ENCODE data around the gene GAS7.
"Not testable (repeated sequence)": the region's sequence is repeated elsewhere in the genome, so short reads cannot be mapped to it uniquely, and the experiment has no call there.

The GAS7 gene

GRCh38 chr17:10022416-10022815, 176.0 kb downstream of the GAS7 start:
- no peak for DNase-seq (ENCODE audit: low read depth in 3 of 3)

DNA sequence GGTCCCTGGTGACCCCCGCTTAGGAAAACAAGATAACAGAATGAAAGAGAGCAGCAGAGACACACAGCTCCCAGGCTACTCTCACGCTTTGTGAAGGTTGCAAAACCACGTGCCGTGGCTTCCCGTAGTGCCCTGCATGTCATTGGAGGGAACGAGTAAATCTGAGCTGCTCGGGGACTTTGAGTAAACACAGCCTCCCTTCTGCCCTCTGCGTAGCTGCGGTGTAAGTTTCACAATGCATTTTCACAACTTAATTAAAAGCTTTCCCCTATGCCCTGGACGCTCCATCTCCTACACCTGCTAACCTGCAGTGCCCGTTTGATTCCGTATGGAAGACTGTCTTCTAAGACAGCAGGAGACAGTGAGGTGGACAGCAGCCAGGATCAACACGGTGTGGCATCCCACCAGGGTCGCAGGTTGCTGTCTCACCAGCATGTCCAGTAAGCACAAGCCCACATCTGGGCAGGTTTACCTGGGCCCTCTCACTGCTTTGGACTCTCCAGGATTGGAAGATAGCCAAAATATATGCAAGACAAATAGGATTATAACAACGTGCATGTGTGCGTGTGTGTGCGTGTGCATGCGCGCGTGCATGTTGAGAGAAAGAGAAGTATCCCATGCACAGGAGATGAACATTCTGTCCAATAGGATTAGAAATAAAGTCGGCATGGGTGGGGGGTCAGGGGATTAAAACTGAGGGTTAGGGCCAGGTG, 177.0 kb downstream of the GAS7 start:
- DNase-seq (ENCODE audit: low read depth in 3 of 3), result no peak

GRCh38 chr17:10019941-10020451, 178.4 kb downstream of the GAS7 start:
- no peak for DNase-seq (ENCODE audit: low read depth in 3 of 3)

DNA sequence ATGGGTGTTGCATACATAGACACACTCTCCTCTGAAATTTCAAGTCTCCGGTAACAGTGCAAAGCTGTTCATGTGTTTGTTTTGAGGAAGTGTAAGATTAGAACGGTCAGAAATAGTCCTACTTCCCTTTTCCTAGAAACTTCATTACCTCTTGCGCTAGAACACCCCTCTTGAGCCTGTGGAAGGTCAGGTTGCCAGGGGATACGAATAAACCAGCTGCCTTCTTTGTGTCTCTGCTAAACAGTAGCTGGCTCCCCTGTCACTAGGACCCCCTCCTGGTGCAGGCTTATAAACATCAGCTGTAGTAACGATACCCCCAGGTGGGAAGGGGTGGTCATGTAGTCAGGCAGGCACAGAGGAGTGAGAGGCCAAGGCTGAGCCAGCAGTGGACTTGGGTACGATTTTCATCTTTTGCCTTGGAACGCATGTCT, 179.9 kb downstream of the GAS7 start:
- DNase-seq (ENCODE audit: low read depth in 3 of 3), result no peak

DNA sequence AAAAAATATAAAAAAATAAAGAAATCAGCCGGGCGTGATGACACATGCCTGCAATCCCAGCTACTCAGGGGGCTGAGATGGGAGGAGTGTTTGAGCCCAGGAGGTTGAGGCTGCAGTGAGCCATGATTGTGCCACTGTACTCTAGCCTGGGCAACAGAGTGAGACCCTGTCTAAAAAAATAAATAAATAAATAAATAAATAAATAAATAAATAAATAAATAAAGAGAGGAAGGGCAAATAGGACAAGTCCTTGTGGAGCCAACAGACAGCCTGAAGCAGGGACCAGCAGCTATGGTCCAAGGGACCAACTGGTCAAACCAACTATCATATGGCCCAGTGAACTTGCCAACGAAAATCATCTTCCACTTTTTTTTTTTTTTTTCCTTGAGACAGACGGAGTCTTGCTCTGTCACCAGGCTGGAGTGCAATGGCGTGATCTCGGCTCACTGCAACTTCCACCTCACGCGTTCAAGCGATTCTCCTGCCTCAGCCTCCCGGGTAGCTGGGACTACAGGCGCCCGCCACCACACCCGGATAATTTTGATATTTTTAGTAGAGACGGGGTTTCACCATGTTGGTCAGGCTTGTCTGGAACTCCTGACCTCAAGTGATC, 181.3 kb downstream of the GAS7 start:
- DNase-seq (ENCODE audit: low read depth in 3 of 3), result not testable (repeated sequence)

DNA sequence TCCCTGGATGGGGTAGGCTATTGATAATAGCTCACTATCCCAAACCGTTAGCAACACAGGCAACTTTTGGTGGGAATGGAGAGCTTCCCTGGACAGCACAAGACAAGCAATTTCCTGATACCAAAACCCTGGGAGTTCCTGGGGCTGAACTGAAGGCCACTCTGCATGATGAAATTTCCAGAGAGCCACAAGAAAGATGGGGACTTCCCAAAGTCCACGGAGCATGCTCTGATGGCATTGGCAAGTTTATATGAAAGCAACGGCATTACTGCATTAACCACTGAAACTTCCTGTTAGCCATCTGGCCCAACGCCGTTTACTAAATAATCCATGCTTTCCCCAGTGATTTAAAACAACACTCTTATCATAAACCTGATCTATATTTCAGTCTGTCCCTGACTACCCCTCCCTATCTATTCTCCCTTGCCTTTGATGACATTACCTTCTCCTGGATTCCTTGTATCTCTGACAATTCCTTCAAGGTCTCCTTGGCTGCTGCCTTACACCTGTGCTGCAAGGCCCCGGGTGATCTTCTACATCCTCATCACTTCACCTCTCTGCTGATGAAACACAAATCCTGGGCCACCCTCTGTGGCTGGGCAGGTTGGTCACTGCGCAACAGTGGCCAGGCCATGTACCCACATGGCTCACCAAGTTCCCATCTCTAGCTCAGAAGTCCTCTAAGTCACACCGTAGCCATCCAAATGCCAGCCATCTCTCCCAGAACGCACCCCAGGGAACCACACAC, 184.9 kb downstream of the GAS7 start:
- no peak for DNase-seq (ENCODE audit: low read depth in 3 of 3)

GRCh38 chr17:10010752-10011151, 187.7 kb downstream of the GAS7 start:
- no peak for DNase-seq (ENCODE audit: low read depth in 3 of 3)

- DNase-seq (ENCODE audit: low read depth in 3 of 3), result no peak
These were observed 194.7 kb downstream of the GAS7 start for GRCh38 chr17:10003705-10004104.

DNA sequence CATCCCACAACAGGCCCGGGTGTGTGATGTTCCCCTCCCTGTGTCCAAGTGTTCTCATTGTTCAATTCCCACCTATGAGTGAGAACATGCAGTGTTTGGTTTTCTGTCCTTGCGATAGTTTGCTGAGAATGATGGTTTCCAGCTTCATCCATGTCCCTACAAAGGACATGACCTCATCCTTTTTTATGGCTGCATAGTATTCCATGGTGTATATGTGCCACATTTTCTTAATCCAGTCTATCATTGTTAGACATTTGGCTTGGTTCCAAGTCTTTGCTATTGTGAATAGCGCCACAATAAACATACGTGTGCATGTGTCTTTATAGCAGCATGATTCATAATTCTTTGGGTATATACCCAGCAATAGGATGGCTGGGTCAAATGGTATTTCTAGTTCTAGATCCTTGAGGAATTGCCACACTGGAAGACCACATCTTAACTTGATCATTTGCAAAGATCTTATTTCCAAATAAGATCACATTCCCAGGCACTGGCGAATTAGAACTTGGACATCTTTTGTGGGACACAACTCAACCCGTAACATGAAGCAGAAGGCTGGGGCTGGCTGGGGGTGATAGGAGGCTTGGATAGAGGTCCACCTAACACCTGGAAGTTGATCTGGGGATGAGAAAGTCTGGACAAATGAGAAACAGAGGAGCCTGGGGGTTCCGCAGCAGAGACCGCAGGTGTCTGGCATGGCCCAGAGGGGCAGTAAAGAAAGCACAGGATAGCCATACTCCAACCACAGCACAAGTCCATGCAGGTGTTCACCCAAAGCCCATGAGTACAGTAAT, 195.6 kb downstream of the GAS7 start:
- DNase-seq (ENCODE audit: low read depth in 3 of 3), result not testable (repeated sequence)

- no peak for DNase-seq (ENCODE audit: low read depth in 3 of 3)
These were observed 197.0 kb downstream of the GAS7 start for GRCh38 chr17:10001306-10001873.

GRCh38 chr17:9999919-10000695, 198.3 kb downstream of the GAS7 start:
- no peak for DNase-seq (ENCODE audit: low read depth in 3 of 3)

DNA sequence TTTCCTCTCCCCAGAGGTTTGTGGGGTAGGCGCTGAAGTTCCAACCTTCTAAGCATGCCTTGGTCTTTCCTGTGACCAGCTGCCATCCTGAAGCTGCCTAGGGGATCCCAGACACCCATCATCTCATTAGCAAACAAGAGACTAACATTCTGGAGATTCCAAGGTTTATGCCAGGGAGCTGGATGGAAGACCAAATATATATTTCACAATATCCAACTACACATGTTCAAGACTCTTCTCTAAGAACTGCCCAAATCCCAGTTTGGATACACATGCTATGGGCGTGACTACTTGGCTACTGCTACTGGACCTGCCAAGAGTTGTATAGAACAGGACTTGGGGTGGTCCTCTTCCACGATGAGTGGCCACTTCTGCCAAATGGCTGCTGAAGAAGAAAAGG, 200.3 kb downstream of the GAS7 start:
- DNase-seq (ENCODE audit: low read depth in 3 of 3), result no peak

GRCh38 chr17:9994761-9995160, 203.6 kb downstream of the GAS7 start:
- no peak for DNase-seq (ENCODE audit: low read depth in 3 of 3)

GRCh38 chr17:9991796-9992195, 206.6 kb downstream of the GAS7 start:
- DNase-seq (ENCODE audit: low read depth in 3 of 3), result no peak

GRCh38 chr17:9991351-9991750, 207.1 kb downstream of the GAS7 start:
- no peak for DNase-seq (ENCODE audit: low read depth in 3 of 3)

- peak in 1 of 3 experiments; percentile 5 for DNase-seq (ENCODE audit: low read depth in 3 of 3)
These were observed 210.4 kb downstream of the GAS7 start for GRCh38 chr17:9987779-9988585.

DNA sequence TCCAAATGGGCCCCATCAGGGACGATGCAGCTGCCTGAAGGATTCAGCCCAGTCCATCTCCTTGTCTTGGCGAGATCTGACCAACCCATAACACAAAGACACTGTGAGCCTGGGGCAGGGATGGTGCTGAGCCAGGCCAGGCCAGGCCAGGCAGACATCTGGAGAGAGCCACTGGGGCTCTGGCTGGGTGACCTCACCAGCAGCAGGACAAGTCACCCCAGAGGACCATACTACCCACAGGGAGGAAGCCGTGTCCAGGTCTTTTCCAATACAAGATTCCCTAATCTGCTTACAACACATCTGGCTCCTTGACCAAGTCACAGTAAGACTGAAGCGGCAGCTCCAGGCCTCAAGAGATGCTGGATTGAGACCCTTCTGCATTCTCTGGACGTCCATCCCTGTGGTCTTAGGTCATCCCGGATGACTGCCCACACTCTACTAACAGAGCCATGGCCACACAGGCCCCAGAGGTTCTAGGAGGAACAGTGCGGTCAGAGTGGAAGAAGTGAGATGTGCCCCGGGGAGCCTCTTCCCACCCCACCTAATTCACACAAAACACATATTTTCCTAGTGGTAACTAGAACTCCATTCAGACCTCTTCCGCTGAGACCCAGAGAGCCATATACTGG, 211.5 kb downstream of the GAS7 start:
- no peak for DNase-seq (ENCODE audit: low read depth in 3 of 3)

GRCh38 chr17:9985646-9986045, 212.8 kb downstream of the GAS7 start:
- DNase-seq (ENCODE audit: low read depth in 3 of 3), result no peak

GRCh38 chr17:9984768-9985167, 213.6 kb downstream of the GAS7 start:
- no peak for DNase-seq (ENCODE audit: low read depth in 3 of 3)

Data from stimulated activated CD4-positive, alpha-beta T cell treated with anti-CD3 and anti-CD28 coated beads, TNF-alpha, amount 100 ng/mL, for 24 hours (primary cell).